ENCODE results near the gene RETREG2. TPM values are rescaled to one million over a fixed set of nuclear protein-coding genes. Genes with fewer than 3 reads are reported as not detected.
A peak's percentile ranks its signal among the peaks of the same experiment; 100 is the strongest.

The RETREG2 gene
- total RNA-seq, 2 donors from 2014 or later, result 41.9 to 43.6 TPM

DNA sequence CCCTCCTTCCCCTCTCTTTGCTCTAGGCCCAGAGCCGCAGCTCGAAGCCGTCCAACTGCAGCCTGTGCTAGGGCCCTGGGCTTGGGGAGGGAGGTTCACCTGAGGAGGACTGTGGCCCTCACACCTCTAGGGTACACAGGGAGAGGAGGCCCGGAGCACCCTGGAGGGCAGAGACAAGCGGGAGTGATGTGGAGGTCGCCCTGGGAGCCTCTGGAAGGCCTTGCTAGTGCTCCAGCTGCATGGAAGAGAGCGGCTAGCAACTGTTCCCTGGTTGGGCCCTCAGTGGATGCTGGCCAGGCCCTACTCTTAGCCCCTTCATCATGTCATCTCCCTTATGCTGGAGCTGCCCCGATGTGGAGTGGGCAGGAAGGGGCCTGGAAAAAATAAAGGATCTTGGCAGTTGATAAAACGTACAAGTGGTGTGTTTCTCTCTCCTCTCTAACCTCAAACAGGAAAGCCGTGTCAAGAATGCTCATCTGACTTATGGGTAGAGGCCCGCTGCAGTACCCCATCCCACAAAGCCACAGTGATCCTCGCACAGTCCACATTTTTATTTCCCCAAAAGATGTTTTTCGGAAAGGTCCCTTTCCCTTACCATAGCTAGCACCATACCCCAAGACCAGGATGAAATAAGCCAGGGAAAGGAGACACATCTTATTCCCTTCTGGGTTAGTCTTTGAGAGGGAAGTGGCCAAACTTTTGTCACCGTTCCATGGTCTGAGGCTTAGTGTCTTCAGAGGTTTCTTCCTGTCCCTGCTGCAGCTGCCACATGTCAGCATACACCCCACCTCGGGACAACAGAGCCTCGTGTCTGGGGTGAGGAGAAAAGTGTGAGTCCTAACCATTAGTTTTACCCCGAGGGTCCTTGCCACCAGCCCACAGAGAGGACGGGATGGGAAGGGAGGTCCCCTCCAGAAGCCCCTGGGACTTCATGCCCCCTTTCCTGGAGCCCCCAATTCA lies 31.4 kb downstream of the RETREG2 start:
- H3K27me3 ChIP-seq, result no peaks in the 10 kb centered on the region
- peaks cover 19% of the 10 kb centered on the region for H3K4me1 ChIP-seq
- no peak overlapping the region for H3K4me3 ChIP-seq
- DNase-seq, result no peak
- H3K36me3 ChIP-seq (replicated peaks in 1 of 2; ENCODE audit: insufficient read depth in 1 of 2, low read depth in 2 of 2), result peaks cover 0 to 3% of the 10 kb centered on the region in 2 donors
- intact Hi-C loops (cut with DNase I), result no loop called here
- ATAC-seq, result no peak
- TF ChIP-seq, protein P1, sequence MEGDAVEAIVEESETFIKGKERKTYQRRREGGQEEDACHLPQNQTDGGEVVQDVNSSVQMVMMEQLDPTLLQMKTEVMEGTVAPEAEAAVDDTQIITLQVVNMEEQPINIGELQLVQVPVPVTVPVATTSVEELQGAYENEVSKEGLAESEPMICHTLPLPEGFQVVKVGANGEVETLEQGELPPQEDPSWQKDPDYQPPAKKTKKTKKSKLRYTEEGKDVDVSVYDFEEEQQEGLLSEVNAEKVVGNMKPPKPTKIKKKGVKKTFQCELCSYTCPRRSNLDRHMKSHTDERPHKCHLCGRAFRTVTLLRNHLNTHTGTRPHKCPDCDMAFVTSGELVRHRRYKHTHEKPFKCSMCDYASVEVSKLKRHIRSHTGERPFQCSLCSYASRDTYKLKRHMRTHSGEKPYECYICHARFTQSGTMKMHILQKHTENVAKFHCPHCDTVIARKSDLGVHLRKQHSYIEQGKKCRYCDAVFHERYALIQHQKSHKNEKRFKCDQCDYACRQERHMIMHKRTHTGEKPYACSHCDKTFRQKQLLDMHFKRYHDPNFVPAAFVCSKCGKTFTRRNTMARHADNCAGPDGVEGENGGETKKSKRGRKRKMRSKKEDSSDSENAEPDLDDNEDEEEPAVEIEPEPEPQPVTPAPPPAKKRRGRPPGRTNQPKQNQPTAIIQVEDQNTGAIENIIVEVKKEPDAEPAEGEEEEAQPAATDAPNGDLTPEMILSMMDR (IDR thresholded peaks at IDR 0.05), result no peak
- TF ChIP-seq POLR2A (IDR thresholded peaks at IDR 0.05), result no peak
- no peaks in the 10 kb centered on the region for H3K9me3 ChIP-seq
- H3K27ac ChIP-seq, result no peak overlapping the region
- WGBS, 2 donors, result 80 to 84% methylated on average over 17 to 18 of the region's 18 CpGs

DNA sequence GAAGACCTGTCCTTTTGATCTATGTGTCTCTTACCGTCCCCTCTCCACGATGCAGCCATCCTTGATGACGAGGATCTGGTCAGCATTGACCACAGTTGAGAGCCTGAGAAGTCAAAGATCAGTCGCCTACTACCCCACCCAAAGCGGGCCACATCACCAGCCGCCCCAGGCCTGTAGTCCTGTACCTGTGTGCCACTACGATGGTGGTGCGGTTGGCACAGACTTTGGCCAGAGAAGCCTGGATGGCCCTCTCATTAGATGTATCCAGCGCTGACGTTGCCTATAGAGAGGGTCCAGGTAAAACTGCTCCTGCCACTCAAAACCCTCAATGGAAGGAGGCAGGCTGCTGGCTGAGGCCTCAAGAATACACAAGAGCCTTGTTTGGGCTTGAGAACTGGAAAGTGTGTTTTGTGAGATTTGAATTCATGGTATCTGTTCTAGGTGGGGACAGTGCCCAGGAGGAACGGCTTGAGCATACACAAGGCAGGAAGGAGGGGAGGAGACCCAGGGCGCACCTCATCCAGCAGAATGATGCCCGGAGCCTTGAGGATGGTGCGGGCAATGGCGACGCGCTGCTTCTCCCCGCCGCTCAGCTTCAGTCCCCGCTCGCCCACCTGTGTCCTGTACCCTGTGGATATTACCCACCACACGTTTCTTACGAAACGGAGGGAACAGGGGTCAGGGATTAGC lies 32.3 kb downstream of the RETREG2 start:
- ATAC-seq, result no peak
- H3K4me1 ChIP-seq, result peaks cover 19% of the 10 kb centered on the region
- TF ChIP-seq, protein P1 (IDR thresholded peaks at IDR 0.05), result no peak
- no peak for TF ChIP-seq POLR2A (IDR thresholded peaks at IDR 0.05)
- peaks cover 0 to 3% of the 10 kb centered on the region in 2 donors for H3K36me3 ChIP-seq (replicated peaks in 1 of 2; ENCODE audit: insufficient read depth in 1 of 2, low read depth in 2 of 2)
- intact Hi-C loops (cut with DNase I), result no loop called here
- no peak overlapping the region for H3K4me3 ChIP-seq
- H3K27ac ChIP-seq, result no peak overlapping the region
- no peaks in the 10 kb centered on the region for H3K9me3 ChIP-seq
- 93 to 95% methylated on average over 17 to 24 of the region's 24 CpGs for WGBS, 2 donors
- H3K27me3 ChIP-seq, result no peaks in the 10 kb centered on the region
- DNase-seq, result no peak

DNA sequence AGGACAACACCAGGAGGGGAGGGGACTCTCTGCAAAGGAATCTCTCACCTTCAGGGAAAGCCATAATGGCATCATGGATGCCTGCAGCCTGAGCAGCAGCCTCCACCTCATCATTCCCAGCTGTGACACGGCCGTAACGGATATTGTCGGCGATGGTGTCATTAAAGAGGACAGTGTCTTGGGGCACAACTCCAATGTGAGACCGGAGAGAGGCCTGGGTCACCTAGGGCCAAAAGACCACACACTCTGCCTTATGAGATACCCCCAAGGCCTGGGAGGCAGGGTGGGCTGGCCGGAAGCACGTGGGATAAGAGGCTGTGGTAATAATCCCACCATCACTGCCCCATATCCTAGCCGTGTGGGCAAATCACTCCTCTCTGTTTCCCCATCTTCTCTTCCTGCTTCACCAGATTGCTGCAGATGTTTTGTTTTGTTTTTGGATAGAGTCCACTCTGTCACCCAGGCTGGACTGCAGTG lies 32.8 kb downstream of the RETREG2 start:
- peaks cover 0 to 3% of the 10 kb centered on the region in 2 donors for H3K36me3 ChIP-seq (replicated peaks in 1 of 2; ENCODE audit: insufficient read depth in 1 of 2, low read depth in 2 of 2)
- no peak overlapping the region for H3K27ac ChIP-seq

DNA sequence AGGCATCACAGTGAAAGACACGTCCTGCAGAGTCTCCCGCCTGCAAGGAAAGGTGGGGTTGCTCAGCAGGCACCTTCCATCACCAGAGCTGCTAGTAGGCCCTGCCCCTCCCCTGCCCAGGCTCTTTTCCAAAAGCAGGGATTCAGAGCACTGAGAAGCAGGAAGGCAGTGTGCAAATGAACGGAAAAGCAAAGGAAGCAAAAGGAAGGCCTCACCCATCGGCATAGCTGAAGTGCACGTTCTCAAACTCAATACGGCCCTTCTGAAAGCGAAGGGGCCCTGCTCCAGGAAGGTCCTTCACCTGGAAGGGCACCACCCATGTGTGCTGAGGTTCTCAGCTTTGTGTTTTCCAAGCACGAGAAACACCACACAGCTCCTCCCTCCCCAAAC lies 34.9 kb downstream of the RETREG2 start:
- Histone ChIP-seq H3K27me3 (no peaks in the 10 kb centered on the region), H3K4me1 (peaks cover 13% of the 10 kb centered on the region), H3K4me3 (no peak overlapping the region), H3K36me3 (replicated peaks in 1 of 2; ENCODE audit: insufficient read depth in 1 of 2, low read depth in 2 of 2) (peaks cover 0 to 3% of the 10 kb centered on the region in 2 donors), H3K9me3 (no peaks in the 10 kb centered on the region), H3K27ac (no peak overlapping the region)
- ATAC-seq (no peak), DNase-seq (peak in 1 of 4 donors; percentile 3)
- intact Hi-C loops (cut with DNase I), result no loop called here
- 83 to 90% methylated on average over 7 to 8 of the region's 8 CpGs for WGBS, 2 donors
- TF ChIP-seq POLR2A (IDR thresholded peaks at IDR 0.05), result no peak
- TF ChIP-seq, protein P1 (IDR thresholded peaks at IDR 0.05), result no peak

More for the DNA sequence above, 32.8 kb downstream of the RETREG2 start:
- H3K4me1 ChIP-seq, result peaks cover 17% of the 10 kb centered on the region
- H3K27me3 ChIP-seq, result no peaks in the 10 kb centered on the region
- TF ChIP-seq, protein P1 (IDR thresholded peaks at IDR 0.05), result no peak
- TF ChIP-seq POLR2A (IDR thresholded peaks at IDR 0.05), result no peak
- ATAC-seq (no peak), DNase-seq (no peak)
- no peaks in the 10 kb centered on the region for H3K9me3 ChIP-seq
- WGBS, 2 donors, result 86 to 92% methylated on average over 9 of the region's 9 CpGs
- no peak overlapping the region for H3K4me3 ChIP-seq
- intact Hi-C loops (cut with DNase I), result no loop called here

Data from body of pancreas (tissue), 4 donors.